Naive thymus-derived CD4-positive, alpha-beta T cell (primary cell): ENCODE measurements around the gene LDLRAD4. TPM values are rescaled to one million over a fixed set of nuclear protein-coding genes. Genes with fewer than 3 reads are reported as not detected.
"Not testable (repeated sequence)": the region's sequence is repeated elsewhere in the genome, so short reads cannot be mapped to it uniquely, and the experiment has no call there.

Experiments used
- ATAC-seq: fragments of 150-1000 bp; cut with Tn5 transposase; 2 replicates; pipeline ENCODE4 v1.10.0; 2021; ENCODE audit warnings: mild to moderate bottlenecking, moderate library complexity
- CTCF ChIA-PET: fragments of 350-600 bp; sonication (Branson Sonifier 250); formaldehyde crosslinking; loops from one replicate; lab custom pipeline; 2021; ENCODE audit warnings: antibody characterized with exemption; lab: Charles Lee
- POLR2A ChIA-PET: fragments of 350-600 bp; sonication (Branson Sonifier 250); formaldehyde crosslinking; loops from one replicate; lab custom pipeline; 2021; ENCODE audit warnings: antibody characterized with exemption, inconsistent platforms; lab: Charles Lee
- DNase-seq, 9 donors: peaks; one replicate each; pipeline versions ENCODE4 v3.0.0 to v3.0.0-alpha.2; 2020 to 2022; ENCODE audit warnings: mixed read lengths in 1 of 9
- H3K27ac ChIP-seq: one replicate; pipeline ENCODE4 v1.7.0; 2013; ENCODE audit warnings: mild to moderate bottlenecking, low read depth, low read length, moderate library complexity
- H3K27me3 ChIP-seq, 2 donors: one replicate each; pipeline ENCODE4 v1.7.0; 2013; ENCODE audit warnings: low read length in 2 of 2, mild to moderate bottlenecking in 2 of 2, moderate library complexity in 2 of 2; ENCODE audit not compliant: control insufficient read depth in 2 of 2, insufficient read depth in 2 of 2
- H3K36me3 ChIP-seq, 3 experiments: 1 replicate in 2 of 3; 2 replicates in 1 of 3; pipeline ENCODE4 v1.7.0; 2013; ENCODE audit warnings: low read length in 3 of 3, mild to moderate bottlenecking in 3 of 3, moderate library complexity in 1 of 3; ENCODE audit not compliant: insufficient read depth in 3 of 3, control insufficient read depth in 2 of 3
- H3K4me1 ChIP-seq, 2 donors: one replicate each; pipeline ENCODE4 v1.7.0; 2013; ENCODE audit warnings: low read length in 2 of 2, mild to moderate bottlenecking in 2 of 2, moderate library complexity in 1 of 2; ENCODE audit not compliant: control insufficient read depth in 2 of 2, insufficient read depth in 2 of 2
- H3K4me3 ChIP-seq: 2 replicates; pipeline ENCODE4 v1.7.0; 2013; ENCODE audit warnings: mild to moderate bottlenecking, low read length
- H3K9me3 ChIP-seq, 3 experiments: 1 replicate in 2 of 3; 2 replicates in 1 of 3; pipeline ENCODE4 v1.7.0; 2013; ENCODE audit warnings: low read length in 3 of 3; ENCODE audit not compliant: control insufficient read depth in 2 of 3
- H3K27ac Mint-ChIP-seq, 9 donors: one replicate each; pipeline ENCODE4 v1.8.0; 2020 to 2022; ENCODE audit warnings: mixed read lengths in 9 of 9, mild to moderate bottlenecking in 8 of 9, moderate library complexity in 5 of 9, inconsistent platforms in 2 of 9
- H3K27me3 Mint-ChIP-seq, 5 donors: one replicate each; pipeline ENCODE4 v1.8.0; 2021 to 2022; ENCODE audit warnings: mixed read lengths in 5 of 5, mild to moderate bottlenecking in 1 of 5
- H3K36me3 Mint-ChIP-seq, 5 donors: one replicate each; pipeline ENCODE4 v1.8.0; 2020 to 2022; ENCODE audit warnings: mixed read lengths in 5 of 5, mild to moderate bottlenecking in 3 of 5, inconsistent platforms in 1 of 5
- H3K4me1 Mint-ChIP-seq, 7 donors: one replicate each; pipeline ENCODE4 v1.8.0; 2020 to 2022; ENCODE audit warnings: mixed read lengths in 7 of 7, mild to moderate bottlenecking in 3 of 7, inconsistent platforms in 1 of 7
- H3K4me3 Mint-ChIP-seq, 10 donors: one replicate each; pipeline ENCODE4 v1.8.0; 2020 to 2022; ENCODE audit warnings: mild to moderate bottlenecking in 10 of 10, mixed read lengths in 10 of 10, moderate library complexity in 6 of 10, inconsistent platforms in 2 of 10
- H3K9me3 Mint-ChIP-seq, 11 donors: one replicate each; pipeline ENCODE4 v1.8.0; 2020 to 2022; ENCODE audit warnings: mixed read lengths in 11 of 11, mild to moderate bottlenecking in 4 of 11, inconsistent platforms in 1 of 11, moderate library complexity in 1 of 11
- intact Hi-C, 2 donors: fragments of 100-400 bp; cut with micrococcal nuclease; formaldehyde crosslinking; loops; one replicate each; pipeline ENCODE4 v1.15.1; 2023
- polyA plus RNA-seq, 2 donors: library from polyadenylated mRNA; unstranded; fragments of 300-500 nt; fragmentation: Illumina TruSeq; gene quantifications; one replicate each; pipeline ENCODE4 v1.2.3, GENCODE V29; 2021
- total RNA-seq, 6 experiments: library from RNA in 5 of 6; stranded (reverse) in 5 of 6; gene quantifications; 1 replicate in 5 of 6; 2 replicates in 1 of 6; pipeline ENCODE4 v1.2.3 and lab custom pipeline; 2021 to 2026

The LDLRAD4 gene
- total and polyA plus RNA-seq, 7 experiments from 2014 or later, result 13.0 to 84.3 (median 53.7) TPM

- H3K27me3 Mint-ChIP-seq, result no peaks in the 10 kb centered on the region
- no peak for ATAC-seq
- Histone ChIP-seq H3K27ac (no peak overlapping the region), H3K4me3 (no peak overlapping the region), H3K27me3 (no peaks in the 10 kb centered on the region), H3K36me3 (peaks cover 0 to 4% (median 0%) of the 10 kb centered on the region in 3 experiments), H3K4me1 (no peaks in the 10 kb centered on the region), H3K9me3 (no peaks in the 10 kb centered on the region)
- ChIA-PET POLR2A (no interaction called here), CTCF (no interaction called here)
- no peaks in the 10 kb centered on the region for H3K4me1 Mint-ChIP-seq
- no peak overlapping the region for H3K4me3 Mint-ChIP-seq
- DNase-seq, result no peak
- no peaks in the 10 kb centered on the region for H3K9me3 Mint-ChIP-seq
- peaks cover 0 to 6% (median 4%) of the 10 kb centered on the region in 5 donors for H3K36me3 Mint-ChIP-seq
- intact Hi-C loops, result no loop called here
- H3K27ac Mint-ChIP-seq, result no peak overlapping the region
Observed at GRCh38 chr18:13661051-13661778, 442.7 kb downstream of the LDLRAD4 start.

GRCh38 chr18:13661779-13662256, 443.3 kb downstream of the LDLRAD4 start:
- H3K4me3 Mint-ChIP-seq, result no peak overlapping the region
- intact Hi-C loops, result no loop called here
- Histone ChIP-seq H3K27me3 (no peaks in the 10 kb centered on the region), H3K36me3 (peaks cover 0 to 7% (median 5%) of the 10 kb centered on the region in 3 experiments), H3K27ac (no peak overlapping the region), H3K4me3 (no peak overlapping the region), H3K4me1 (no peaks in the 10 kb centered on the region), H3K9me3 (no peaks in the 10 kb centered on the region)
- CTCF ChIA-PET, result no interaction called here
- ATAC-seq (no peak), DNase-seq (no peak)
- H3K9me3 Mint-ChIP-seq, result no peaks in the 10 kb centered on the region
- H3K36me3 Mint-ChIP-seq, result peaks cover 0 to 11% (median 6%) of the 10 kb centered on the region in 5 donors
- H3K27me3 Mint-ChIP-seq, result no peaks in the 10 kb centered on the region
- POLR2A ChIA-PET, result no interaction called here
- H3K27ac Mint-ChIP-seq, result no peak overlapping the region
- no peaks in the 10 kb centered on the region for H3K4me1 Mint-ChIP-seq

DNA sequence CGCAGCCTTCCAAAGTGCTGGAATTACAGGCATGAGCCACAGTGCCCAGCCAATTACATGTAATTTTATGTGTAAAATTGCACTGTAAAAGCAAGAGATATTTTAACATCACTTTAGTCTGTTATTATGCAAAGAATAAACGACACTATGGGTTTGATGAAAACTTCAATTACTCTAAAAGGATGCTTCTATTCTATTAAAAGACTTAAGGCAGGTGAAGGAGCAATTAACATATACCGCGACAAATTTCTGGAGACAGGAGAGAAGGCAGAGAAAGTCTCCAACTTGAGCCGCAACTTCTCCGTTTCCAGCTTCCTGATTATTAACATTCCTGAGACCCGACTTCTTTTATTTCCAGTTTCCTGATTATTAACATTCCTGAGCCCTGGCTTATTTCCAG, 454.1 kb downstream of the LDLRAD4 start:
- Histone ChIP-seq H3K9me3 (no peaks in the 10 kb centered on the region), H3K4me1 (no peaks in the 10 kb centered on the region), H3K36me3 (peaks cover 0 to under 1% (median 0%) of the 10 kb centered on the region in 3 experiments), H3K4me3 (no peak overlapping the region), H3K27me3 (no peaks in the 10 kb centered on the region), H3K27ac (no peak overlapping the region)
- peaks cover 8 to 26% (median 20%) of the 10 kb centered on the region in 5 donors for H3K36me3 Mint-ChIP-seq
- no peaks in the 10 kb centered on the region for H3K27me3 Mint-ChIP-seq
- ATAC-seq (no peak), DNase-seq (no peak)
- H3K9me3 Mint-ChIP-seq, result peaks cover 0 to 2% (median 0%) of the 10 kb centered on the region in 11 donors
- CTCF ChIA-PET, result no interaction called here
- POLR2A ChIA-PET, result no interaction called here
- intact Hi-C loops, result no loop called here
- peaks cover 0 to 12% (median 5%) of the 10 kb centered on the region in 7 donors for H3K4me1 Mint-ChIP-seq
- H3K27ac Mint-ChIP-seq, result no peak overlapping the region
- H3K4me3 Mint-ChIP-seq, result no peak overlapping the region

DNA sequence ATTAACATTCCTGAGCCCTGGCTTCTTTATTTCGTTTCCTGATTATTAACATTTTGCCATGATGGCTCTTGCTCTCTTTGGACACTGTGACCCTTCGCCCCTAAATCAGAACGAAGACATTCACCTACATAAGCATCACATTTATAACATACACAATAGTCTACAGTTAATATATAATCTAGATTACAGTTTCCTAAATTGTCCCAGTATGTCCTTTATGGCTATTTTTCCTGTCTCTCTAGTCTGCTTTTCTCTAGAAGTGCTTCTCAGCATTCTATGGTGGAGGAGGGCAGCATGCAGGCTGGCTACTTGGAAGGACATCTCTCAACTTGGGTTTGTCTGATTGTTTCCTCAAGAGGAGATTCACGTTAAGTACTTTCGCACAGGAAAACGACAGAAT, 457.9 kb downstream of the LDLRAD4 start:
- H3K4me3 Mint-ChIP-seq, result no peak overlapping the region
- ChIA-PET CTCF (no interaction called here), POLR2A (no interaction called here)
- H3K27me3 ChIP-seq, result no peaks in the 10 kb centered on the region
- H3K4me3 ChIP-seq, result no peak overlapping the region
- H3K4me1 Mint-ChIP-seq, result peaks cover 0 to 15% (median 6%) of the 10 kb centered on the region in 7 donors
- ATAC-seq, result no peak
- peaks cover 0 to 3% (median 0%) of the 10 kb centered on the region in 3 experiments for H3K36me3 ChIP-seq
- H3K27me3 Mint-ChIP-seq, result no peaks in the 10 kb centered on the region
- H3K9me3 ChIP-seq, result no peaks in the 10 kb centered on the region
- intact Hi-C loops, result no loop called here
- H3K27ac ChIP-seq, result no peak overlapping the region
- H3K9me3 Mint-ChIP-seq, result peaks cover 0 to 2% (median 0%) of the 10 kb centered on the region in 11 donors
- DNase-seq, result no peak
- H3K4me1 ChIP-seq, result no peaks in the 10 kb centered on the region
- H3K27ac Mint-ChIP-seq, result no peak overlapping the region
- H3K36me3 Mint-ChIP-seq, result peaks cover 0 to 11% (median 3%) of the 10 kb centered on the region in 5 donors

DNA sequence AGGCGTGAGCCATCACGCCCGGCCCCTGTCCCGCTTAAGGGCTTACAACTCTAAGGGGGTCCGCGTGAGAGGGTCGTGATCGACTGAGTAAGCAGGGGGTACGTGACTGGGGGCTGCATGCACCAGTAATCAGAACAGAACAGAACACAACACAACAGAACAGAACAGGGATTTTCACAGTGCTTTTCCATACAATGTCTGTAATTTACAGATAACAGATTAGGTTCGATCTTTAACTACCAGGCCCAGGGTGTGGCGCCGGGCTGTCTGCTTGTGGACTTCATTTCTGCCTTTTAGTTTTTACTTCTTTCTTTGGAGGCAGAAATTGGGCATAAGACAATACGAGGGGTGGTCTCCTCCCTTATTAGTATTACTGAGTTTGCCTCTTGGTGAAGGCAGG, 458.8 kb downstream of the LDLRAD4 start:
- H3K9me3 ChIP-seq, H3K27ac Mint-ChIP-seq, H3K27ac ChIP-seq, H3K36me3 ChIP-seq, CTCF ChIA-PET, H3K9me3 Mint-ChIP-seq, intact Hi-C loops, ATAC-seq, H3K27me3 Mint-ChIP-seq, POLR2A ChIA-PET, H3K4me3 ChIP-seq, H3K4me1 ChIP-seq, H3K27me3 ChIP-seq, H3K4me3 Mint-ChIP-seq: not testable (repeated sequence)
- Mint-ChIP-seq H3K4me1 (peaks cover 0 to 15% (median 6%) of the 10 kb centered on the region in 7 donors), H3K36me3 (peaks cover 0 to 14% (median 3%) of the 10 kb centered on the region in 5 donors)
- DNase-seq, result peak in 1 of 9 donors; percentile 0

- no peak overlapping the region for H3K4me3 ChIP-seq
- H3K27me3 Mint-ChIP-seq, result no peaks in the 10 kb centered on the region
- DNase-seq (peak in 1 of 9 donors; percentile 3), ATAC-seq (no peak)
- H3K36me3 Mint-ChIP-seq, result peaks cover 0 to 26% (median 5%) of the 10 kb centered on the region in 5 donors
- H3K27me3 ChIP-seq, result no peaks in the 10 kb centered on the region
- intact Hi-C loops, result loop anchor here in 1 of 2 donors (1.0 kb wide), 1 partner anchor 464 kb away; no protein-coding TSS in a partner anchor
- peaks cover 0 to 3% (median 0%) of the 10 kb centered on the region in 3 experiments for H3K36me3 ChIP-seq
- H3K27ac ChIP-seq, result no peak overlapping the region
- no peak overlapping the region for H3K27ac Mint-ChIP-seq
- H3K4me3 Mint-ChIP-seq, result no peak overlapping the region
- peaks cover 0 to 2% (median 0%) of the 10 kb centered on the region in 11 donors for H3K9me3 Mint-ChIP-seq
- POLR2A ChIA-PET, result no interaction called here
- H3K4me1 Mint-ChIP-seq, result peaks cover 2 to 22% (median 12%) of the 10 kb centered on the region in 7 donors
- H3K4me1 ChIP-seq, result no peaks in the 10 kb centered on the region
- H3K9me3 ChIP-seq, result no peaks in the 10 kb centered on the region
- CTCF ChIA-PET, result no interaction called here
Observed at GRCh38 chr18:13680612-13681011, 462.1 kb downstream of the LDLRAD4 start.
